A549 treated with RU486 at 1 μM for 4 hours (cell line): Measurements from ENCODE around the gene GAS2L2. TPM values are rescaled to one million over a fixed set of nuclear protein-coding genes. Genes with fewer than 3 reads are reported as not detected.

ENCODE experiments used
- total RNA-seq: library from RNA; stranded (reverse); fragments of 200-300 nt; extraction: Qiagen RNA extraction; gene quantifications from 5 replicates; pipeline ENCODE4 v1.2.3, GENCODE V29; 2022; ENCODE audit warnings: low read depth

GAS2L2 gene
- total RNA-seq, result 0.06 to 0.08 TPM (median 0.06 TPM) in 4 of 5 replicates, not detected in the other

GRCh38 chr17:35752945-35753764 is at the start of gene GAS2L2:
Gene GAS2L2, minus strand, starts transcription at chr17:35753239. Its CDS starts 389 bp downstream, at chr17:35752850.

GRCh38 chr17:35795007-35795870 is 42.2 kb upstream of the GAS2L2 start, which contains the start of gene MMP28:
Gene MMP28, minus strand, starts transcription at chr17:35795641. Its CDS starts 264 bp downstream, at chr17:35795377.

GRCh38 chr17:35760587-35760986 is 7.5 kb upstream of the GAS2L2 start, which contains the start of gene C17orf50:
Gene C17orf50, plus strand, starts transcription at chr17:35760887. Its CDS starts 55 bp downstream, at chr17:35760942.

GRCh38 chr17:35731239-35731916 is 21.7 kb downstream of the GAS2L2 start, which contains the start of gene RASL10B:
Gene RASL10B, plus strand, starts transcription at chr17:35731639. Its CDS starts 3,546 bp downstream, at chr17:35735185.

Other genes with a start within 250 kb of the GAS2L2 start
- 0.05 TPM in 1 of 5 replicates, not detected in the others for gene SLFN12L, start 215.6 kb downstream of the GAS2L2 start, total RNA-seq
- gene SLFN14, start 192.4 kb downstream of the GAS2L2 start, total RNA-seq, result not detected in 5 replicates
- gene PEX12, start 174.7 kb downstream of the GAS2L2 start, total RNA-seq, result 6.0 to 7.8 TPM (median 7.5 TPM) in 5 replicates
- gene AP2B1, start 165.9 kb downstream of the GAS2L2 start, total RNA-seq, result 123 to 148 TPM (median 144 TPM) in 5 replicates
- 0.05 to 0.13 TPM (median 0.08 TPM) in 4 of 5 replicates, not detected in the other for gene RASL10B, start 21.6 kb downstream of the GAS2L2 start, total RNA-seq
- 0.33 to 0.70 TPM (median 0.53 TPM) in 4 of 5 replicates, not detected in the other for gene C17orf50, start 7.6 kb upstream of the GAS2L2 start, total RNA-seq
- 4.1 to 7.9 TPM (median 6.6 TPM) in 5 replicates for gene MMP28, start 42.4 kb upstream of the GAS2L2 start, total RNA-seq
- 190 to 245 TPM (median 208 TPM) in 5 replicates for gene TAF15, start 56.2 kb upstream of the GAS2L2 start, total RNA-seq
- gene HEATR9, start 115.7 kb upstream of the GAS2L2 start, total RNA-seq, result not detected in 5 replicates
- gene CCL5, start 127.1 kb upstream of the GAS2L2 start, total RNA-seq, result 0.88 to 2.2 TPM (median 1.5 TPM) in 5 replicates
- gene RDM1, start 177.5 kb upstream of the GAS2L2 start, total RNA-seq, result 2.2 to 4.6 TPM (median 3.4 TPM) in 5 replicates
- not detected in 5 replicates for gene LYZL6, start 190.5 kb upstream of the GAS2L2 start, total RNA-seq
- gene CCL16, start 228.3 kb upstream of the GAS2L2 start, total RNA-seq, result not detected in 5 replicates
- gene CCL14, start 233.5 kb upstream of the GAS2L2 start, total RNA-seq, result not detected in 5 replicates
- gene CCL15, start 248.3 kb upstream of the GAS2L2 start, total RNA-seq, result not detected in 5 replicates